ENCODE measurements around the gene ANKRD29. TPM values are rescaled to one million over a fixed set of nuclear protein-coding genes. Genes with fewer than 3 reads are reported as not detected.
"Not testable (repeated sequence)": the region's sequence is repeated elsewhere in the genome, so short reads cannot be mapped to it uniquely, and the experiment has no call there.

ANKRD29 gene
- total and polyA plus RNA-seq, 2 of the 4 experiments (the other 2 are of a cell fraction): 0.18 to 0.31 TPM

GRCh38 chr18:23557511-23557910, 105.2 kb downstream of the ANKRD29 start:
- H2BK5ac ChIP-seq (ENCODE audit: low read depth, low read length, poor library complexity, severe bottlenecking): not testable (repeated sequence)

More at GRCh38 chr18:23557511-23557910, 105.2 kb downstream of the ANKRD29 start:
- H4K20me1 ChIP-seq (ENCODE audit: insufficient read depth, low read length); H3K9me3 ChIP-seq (ENCODE audit: control insufficient read depth, insufficient read depth, low read length); H2AFZ ChIP-seq (replicated peaks; ENCODE audit: low read length, poor library complexity); H3K4ac ChIP-seq (ENCODE audit: low read depth, low read length); intact Hi-C loops (cut with micrococcal nuclease); H3K4me1 ChIP-seq (ENCODE audit: control insufficient read depth, insufficient read depth, low read length); DNase-seq; H3K27ac ChIP-seq (ENCODE audit: insufficient read depth, low read length); H2BK120ac ChIP-seq (ENCODE audit: low read depth, low read length); H3K14ac ChIP-seq (replicated peaks; ENCODE audit: low read depth, low read length); H3K4me2 ChIP-seq (ENCODE audit: low read depth, low read length); H3K9me1 ChIP-seq (ENCODE audit: insufficient read depth, low read length); in situ Hi-C loops (cut with MboI; ENCODE audit: low sequenced_read_pairs); BruUV-seq (replicated peaks); dilution Hi-C loops (cut with HindIII; ENCODE audit: low sequenced_read_pairs, unreplicated experiment); H3K56ac ChIP-seq (ENCODE audit: extremely low read depth, insufficient read depth, low read length); H3K23ac ChIP-seq (ENCODE audit: low read depth, low read length); H4K5ac ChIP-seq (ENCODE audit: low read depth, low read length); H2BK20ac ChIP-seq (ENCODE audit: low read depth, low read length); H4K8ac ChIP-seq (ENCODE audit: low read depth in 2 of 2, low read length in 2 of 2); H3K9ac ChIP-seq (ENCODE audit: low read depth, low read length); H2AK9ac ChIP-seq (replicated peaks; ENCODE audit: low read depth, low read length, poor library complexity); H2AK5ac ChIP-seq (ENCODE audit: low read depth, low read length); H3K4me3 ChIP-seq (ENCODE audit: insufficient read depth, low read depth, low read length); H4K91ac ChIP-seq (ENCODE audit: insufficient read depth, low read depth, low read length); H2BK15ac ChIP-seq (ENCODE audit: low read depth, low read length); H3K79me1 ChIP-seq (ENCODE audit: low read depth in 1 of 2, low read length in 2 of 2); ATAC-seq (ENCODE audit: low read depth); H3K27me3 ChIP-seq (ENCODE audit: control insufficient read depth, insufficient read depth, low read length); CTCF ChIA-PET; H3K18ac ChIP-seq (ENCODE audit: low read depth, low read length); POLR2A ChIA-PET (ENCODE audit: unreplicated experiment): not testable (repeated sequence)
- H3K36me3 ChIP-seq (ENCODE audit: control insufficient read depth, insufficient read depth, low read length): peaks cover 46% of the 10 kb centered on the region
- no CpG with 5 or more reads among the region's 8 CpGs for WGBS, 2 experiments (ENCODE audit: extremely low coverage in 2 of 2, insufficient read length in 1 of 2)

All from IMR-90 (cell line).